MM.1S (cell line): Measurements from ENCODE around the gene DSE.

Source experiments
- DNase-seq: peaks from one replicate; pipeline ENCODE4 v3.0.0-alpha.2; 2015
- H2AFZ ChIP-seq: fragments of 300-600 bp; sonication (generic); 2 replicates; pipeline ENCODE4 v1.6.0; 2016; ENCODE audit warnings: antibody characterized with exemption, low read length
- H3F3A ChIP-seq: fragments of 300-600 bp; sonication (generic); 2 replicates; pipeline ENCODE4 v1.6.1; 2016; ENCODE audit warnings: mild to moderate bottlenecking, antibody characterized with exemption, low read length, moderate library complexity, mixed read lengths; ENCODE audit not compliant: insufficient read depth
- H3K27ac ChIP-seq: fragments of 300-600 bp; sonication (generic); 2 replicates; pipeline ENCODE4 v1.5.1; 2016; ENCODE audit warnings: mild to moderate bottlenecking, low read length
- H3K27me3 ChIP-seq: fragments of 300-600 bp; sonication (generic); replicated peaks from 2 replicates; pipeline ENCODE4 v1.6.0; 2016; ENCODE audit warnings: low read length; ENCODE audit not compliant: insufficient read depth
- H3K36me3 ChIP-seq: fragments of 300-600 bp; sonication (generic); replicated peaks from 2 replicates; pipeline ENCODE4 v1.6.1; 2016; ENCODE audit warnings: mild to moderate bottlenecking, low read length, mixed read lengths; ENCODE audit not compliant: insufficient read depth
- H3K4me1 ChIP-seq: fragments of 300-600 bp; sonication (generic); 2 replicates; pipeline ENCODE4 v1.6.1; 2016; ENCODE audit warnings: low read length, mixed read lengths
- H3K4me2 ChIP-seq: fragments of 300-600 bp; sonication (generic); 2 replicates; pipeline ENCODE4 v1.6.0; 2016; ENCODE audit warnings: low read depth, low read length
- H3K4me3 ChIP-seq: fragments of 300-600 bp; sonication (generic); 2 replicates; pipeline ENCODE4 v1.5.1; 2016; ENCODE audit warnings: low read length, mixed read lengths
- H3K79me2 ChIP-seq: fragments of 300-600 bp; sonication (generic); 2 replicates; pipeline ENCODE4 v1.6.1; 2016; ENCODE audit warnings: mixed run types, low read length, mixed read lengths
- H3K9ac ChIP-seq: fragments of 300-600 bp; sonication (generic); 2 replicates; pipeline ENCODE4 v1.6.1; 2016; ENCODE audit warnings: low read length, mixed read lengths
- H3K9me2 ChIP-seq: fragments of 300-600 bp; sonication (generic); replicated peaks from 2 replicates; pipeline ENCODE4 v1.6.1; 2016; ENCODE audit warnings: mild to moderate bottlenecking, low read length, mixed read lengths; ENCODE audit not compliant: insufficient read depth
- H3K9me3 ChIP-seq: fragments of 300-600 bp; sonication (generic); replicated peaks from 2 replicates; pipeline ENCODE4 v1.6.1; 2016; ENCODE audit warnings: mild to moderate bottlenecking, low read length, mixed read lengths; ENCODE audit not compliant: insufficient read depth
- H4K20me1 ChIP-seq: fragments of 300-600 bp; sonication (generic); 2 replicates; pipeline ENCODE4 v1.6.1; 2016; ENCODE audit warnings: mild to moderate bottlenecking, low read length, moderate library complexity, mixed read lengths; ENCODE audit not compliant: insufficient read depth
- EZH2 ChIP-seq: fragments of 300-600 bp; sonication (generic); optimal IDR thresholded peaks from 2 replicates; pipeline ENCODE3; 2017; ENCODE audit warnings: low read depth, mild to moderate bottlenecking, antibody characterized with exemption, low read length, mixed read lengths
- EZH2phosphoT487 ChIP-seq: fragments of 300-600 bp; sonication (generic); IDR thresholded peaks from 2 replicates; pipeline ENCODE4 v1.6.1; 2018; ENCODE audit warnings: antibody characterized with exemption, low read length
- TF ChIP-seq, protein P1 (sequence below): fragments of 300-600 bp; sonication (generic); IDR thresholded peaks from 2 replicates; pipeline ENCODE4 v1.5.1; 2016; ENCODE audit warnings: antibody characterized with exemption, low read length, mixed read lengths

The DSE gene

GRCh38 chr6:116458264-116458663 lies 87.5 kb downstream of the DSE start:
- Histone ChIP-seq H3K4me2 (no peak overlapping the region), H3K9me3 (no peaks in the 10 kb centered on the region), H3K4me3 (no peak overlapping the region), H3K27ac (no peak overlapping the region), H3K9me2 (no peaks in the 10 kb centered on the region), H3K9ac (no peak overlapping the region), H3F3A (no peaks in the 10 kb centered on the region), H3K36me3 (no peaks in the 10 kb centered on the region), H3K4me1 (peaks cover 7% of the 10 kb centered on the region), H3K79me2 (no peaks in the 10 kb centered on the region), H4K20me1 (no peaks in the 10 kb centered on the region), H2AFZ (no peak overlapping the region), H3K27me3 (peaks cover 5% of the 10 kb centered on the region; the same call in 1 of the 2 replicates)
- no peak for DNase-seq
- TF ChIP-seq, protein P1, sequence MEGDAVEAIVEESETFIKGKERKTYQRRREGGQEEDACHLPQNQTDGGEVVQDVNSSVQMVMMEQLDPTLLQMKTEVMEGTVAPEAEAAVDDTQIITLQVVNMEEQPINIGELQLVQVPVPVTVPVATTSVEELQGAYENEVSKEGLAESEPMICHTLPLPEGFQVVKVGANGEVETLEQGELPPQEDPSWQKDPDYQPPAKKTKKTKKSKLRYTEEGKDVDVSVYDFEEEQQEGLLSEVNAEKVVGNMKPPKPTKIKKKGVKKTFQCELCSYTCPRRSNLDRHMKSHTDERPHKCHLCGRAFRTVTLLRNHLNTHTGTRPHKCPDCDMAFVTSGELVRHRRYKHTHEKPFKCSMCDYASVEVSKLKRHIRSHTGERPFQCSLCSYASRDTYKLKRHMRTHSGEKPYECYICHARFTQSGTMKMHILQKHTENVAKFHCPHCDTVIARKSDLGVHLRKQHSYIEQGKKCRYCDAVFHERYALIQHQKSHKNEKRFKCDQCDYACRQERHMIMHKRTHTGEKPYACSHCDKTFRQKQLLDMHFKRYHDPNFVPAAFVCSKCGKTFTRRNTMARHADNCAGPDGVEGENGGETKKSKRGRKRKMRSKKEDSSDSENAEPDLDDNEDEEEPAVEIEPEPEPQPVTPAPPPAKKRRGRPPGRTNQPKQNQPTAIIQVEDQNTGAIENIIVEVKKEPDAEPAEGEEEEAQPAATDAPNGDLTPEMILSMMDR = no peak
- TF ChIP-seq EZH2phosphoT487 (no peak), EZH2 (no peak)

DNA sequence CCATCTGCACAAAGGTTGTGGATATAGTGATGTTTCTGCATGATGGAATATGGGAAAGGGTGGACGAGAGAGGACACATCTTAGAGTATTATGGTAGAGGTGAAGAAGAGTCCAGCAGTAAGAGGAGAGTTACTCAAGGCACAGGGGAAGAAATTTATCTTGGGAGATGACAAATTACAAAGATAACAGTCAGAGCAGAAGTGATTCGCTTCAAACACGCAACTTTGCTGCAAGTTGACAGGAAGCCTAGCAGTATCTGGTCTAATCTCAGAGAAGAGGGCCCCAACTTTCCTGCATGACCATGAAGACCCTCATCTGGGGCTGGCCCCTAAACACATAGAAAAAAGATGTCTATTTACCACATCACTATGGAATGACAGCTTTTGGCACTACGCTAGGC lies 89.2 kb downstream of the DSE start:
- H3K36me3 ChIP-seq = no peaks in the 10 kb centered on the region
- no peak overlapping the region for H3K9ac ChIP-seq
- no peaks in the 10 kb centered on the region for H3K9me3 ChIP-seq
- H3K27me3 ChIP-seq = peaks cover 5% of the 10 kb centered on the region; the same call in 1 of the 2 replicates
- no peaks in the 10 kb centered on the region for H4K20me1 ChIP-seq
- no peak for TF ChIP-seq EZH2phosphoT487
- TF ChIP-seq EZH2 = no peak
- TF ChIP-seq, protein P1 = no peak
- H3K4me2 ChIP-seq = no peak overlapping the region
- H3K9me2 ChIP-seq = no peaks in the 10 kb centered on the region
- no peak overlapping the region for H2AFZ ChIP-seq
- H3F3A ChIP-seq = no peaks in the 10 kb centered on the region
- no peak overlapping the region for H3K27ac ChIP-seq
- no peaks in the 10 kb centered on the region for H3K79me2 ChIP-seq
- DNase-seq = no peak
- no peak overlapping the region for H3K4me3 ChIP-seq
- H3K4me1 ChIP-seq = peaks cover 16% of the 10 kb centered on the region

- Histone ChIP-seq H3K9ac (0 out of 2 replicates have a peak within 1 kb of the TSS, but pooled peaks have one; percentile 3), H3K4me2 (peak within 1 kb of the TSS; percentile 83), H3K27me3 (peaks cover 5% of the 10 kb centered on the region; the same call in 1 of the 2 replicates), H3K4me3 (peak within 1 kb of the TSS; percentile 49), H3F3A (no peaks in the 10 kb centered on the region), H3K9me2 (no peaks in the 10 kb centered on the region), H3K36me3 (no peaks in the 10 kb centered on the region), H2AFZ (peak within 1 kb of the TSS; percentile 82), H3K27ac (no peak within 1 kb of the TSS), H3K9me3 (no peaks in the 10 kb centered on the region), H3K4me1 (peaks cover 17% of the 10 kb centered on the region), H3K79me2 (no peaks in the 10 kb centered on the region), H4K20me1 (no peaks in the 10 kb centered on the region)
- TF ChIP-seq, protein P1 = no peak
- TF ChIP-seq EZH2 = no peak
- no peak for TF ChIP-seq EZH2phosphoT487
- no peak for DNase-seq
These were observed 90.7 kb downstream of the DSE start, which contains the start of gene CALHM6 for GRCh38 chr6:116461331-116461931. TSS of gene CALHM6 (plus strand) at chr6:116461375. CDS start at chr6:116461930, 555 bp downstream.
